Measurements from ENCODE around the gene CCDC152.
A peak's percentile ranks its signal among the peaks of the same experiment; 100 is the strongest.

Gene CCDC152

GRCh38 chr5:42784132-42784531 is 27.5 kb downstream of the CCDC152 start:
- no peak for DNase-seq

GRCh38 chr5:42785756-42786155 is 29.1 kb downstream of the CCDC152 start:
- no peak for DNase-seq

- DNase-seq = no peak
Observed at GRCh38 chr5:42787073-42787472, 30.5 kb downstream of the CCDC152 start.

GRCh38 chr5:42787845-42788244 is 31.2 kb downstream of the CCDC152 start:
- no peak for DNase-seq

- no peak for DNase-seq
Observed at GRCh38 chr5:42791151-42791550, 34.5 kb downstream of the CCDC152 start.

GRCh38 chr5:42798284-42799240 is 41.9 kb downstream of the CCDC152 start:
- no peak for DNase-seq

- no peak for DNase-seq
Observed at GRCh38 chr5:42799241-42799608, 42.6 kb downstream of the CCDC152 start.

GRCh38 chr5:42799668-42800114 is 43.1 kb downstream of the CCDC152 start:
- DNase-seq = no peak

- no peak for DNase-seq
Observed at GRCh38 chr5:42800748-42801330, 44.2 kb downstream of the CCDC152 start.

GRCh38 chr5:42801516-42802166 is 45.0 kb downstream of the CCDC152 start:
- no peak for DNase-seq

- no peak for DNase-seq
Observed at GRCh38 chr5:42804717-42805339, 48.2 kb downstream of the CCDC152 start.

GRCh38 chr5:42806004-42806700 is 49.5 kb downstream of the CCDC152 start:
- no peak for DNase-seq

- DNase-seq = no peak
Observed at GRCh38 chr5:42806701-42807262, 50.2 kb downstream of the CCDC152 start.

- DNase-seq = no peak
Observed at GRCh38 chr5:42807722-42808447, 51.3 kb downstream of the CCDC152 start.

- no peak for DNase-seq
Observed at GRCh38 chr5:42808888-42809611, 52.4 kb downstream of the CCDC152 start.

- DNase-seq = no peak
Observed at GRCh38 chr5:42810834-42811590, 54.4 kb downstream of the CCDC152 start.

GRCh38 chr5:42811591-42812446 is 55.2 kb downstream of the CCDC152 start, which contains the start of gene SELENOP:
SELENOP (minus strand) TSS chr5:42811892; CDS start chr5:42808353, 3,539 bp downstream.
- peak; percentile 5 to 13 for DNase-seq

- no peak for DNase-seq
Observed at GRCh38 chr5:42812620-42813019, 56.0 kb downstream of the CCDC152 start.

- no peak for DNase-seq
Observed at GRCh38 chr5:42813533-42813932, 56.9 kb downstream of the CCDC152 start.

Data from Kasumi-1 (cell line).